H54 (cell line): Measurements from ENCODE around the gene TESMIN.

Experiments used
- DNase-seq: peaks from one replicate; pipeline ENCODE4 v3.0.0; 2011; ENCODE audit warnings: low spot score, mixed read lengths; ENCODE audit not compliant: insufficient read length
- FAIRE-seq: peaks from 3 replicates; lab custom pipeline; 2011; peaks lifted over from hg19 to GRCh38; lab: Jason Lieb, UNC
- POLR2A ChIP-seq: IDR thresholded peaks from 2 replicates; pipeline ENCODE4 v1.6.1; 2011; ENCODE audit warnings: low read depth, mild to moderate bottlenecking, low read length

TESMIN gene

DNA sequence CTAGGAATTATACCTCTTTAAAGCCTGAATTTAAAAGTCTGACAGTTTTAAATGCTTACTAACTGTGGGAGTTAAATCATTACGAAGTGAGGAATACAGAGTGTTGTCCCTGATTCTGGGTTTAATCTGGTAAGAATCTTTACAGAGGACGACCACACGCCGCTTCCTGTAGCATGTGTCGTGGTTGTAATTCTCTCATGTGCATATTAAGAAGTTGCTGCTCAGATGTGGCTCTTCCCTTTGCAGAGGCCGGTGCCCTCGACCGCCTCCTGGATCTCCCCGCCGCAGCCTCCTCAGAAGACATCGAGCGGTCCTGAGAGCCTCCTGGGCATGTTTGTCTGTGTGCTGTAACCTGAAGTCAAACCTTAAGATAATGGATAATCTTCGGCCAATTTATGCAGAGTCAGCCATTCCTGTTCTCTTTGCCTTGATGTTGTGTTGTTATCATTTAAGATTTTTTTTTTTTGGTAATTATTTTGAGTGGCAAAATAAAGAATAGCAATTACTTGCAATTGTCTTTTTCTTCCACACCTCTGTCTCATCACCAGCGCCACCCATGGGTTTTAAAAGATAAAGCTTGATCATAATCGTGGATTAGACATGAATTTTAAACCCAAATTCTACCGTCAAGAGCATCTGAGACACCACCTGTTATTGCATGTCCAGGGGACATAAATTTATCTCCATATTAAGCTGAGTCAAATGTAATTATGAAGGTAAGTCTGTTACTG, 60.5 kb downstream of the TESMIN start:
- no peak for TF ChIP-seq POLR2A
- DNase-seq (no peak), FAIRE-seq (no peak)

DNA sequence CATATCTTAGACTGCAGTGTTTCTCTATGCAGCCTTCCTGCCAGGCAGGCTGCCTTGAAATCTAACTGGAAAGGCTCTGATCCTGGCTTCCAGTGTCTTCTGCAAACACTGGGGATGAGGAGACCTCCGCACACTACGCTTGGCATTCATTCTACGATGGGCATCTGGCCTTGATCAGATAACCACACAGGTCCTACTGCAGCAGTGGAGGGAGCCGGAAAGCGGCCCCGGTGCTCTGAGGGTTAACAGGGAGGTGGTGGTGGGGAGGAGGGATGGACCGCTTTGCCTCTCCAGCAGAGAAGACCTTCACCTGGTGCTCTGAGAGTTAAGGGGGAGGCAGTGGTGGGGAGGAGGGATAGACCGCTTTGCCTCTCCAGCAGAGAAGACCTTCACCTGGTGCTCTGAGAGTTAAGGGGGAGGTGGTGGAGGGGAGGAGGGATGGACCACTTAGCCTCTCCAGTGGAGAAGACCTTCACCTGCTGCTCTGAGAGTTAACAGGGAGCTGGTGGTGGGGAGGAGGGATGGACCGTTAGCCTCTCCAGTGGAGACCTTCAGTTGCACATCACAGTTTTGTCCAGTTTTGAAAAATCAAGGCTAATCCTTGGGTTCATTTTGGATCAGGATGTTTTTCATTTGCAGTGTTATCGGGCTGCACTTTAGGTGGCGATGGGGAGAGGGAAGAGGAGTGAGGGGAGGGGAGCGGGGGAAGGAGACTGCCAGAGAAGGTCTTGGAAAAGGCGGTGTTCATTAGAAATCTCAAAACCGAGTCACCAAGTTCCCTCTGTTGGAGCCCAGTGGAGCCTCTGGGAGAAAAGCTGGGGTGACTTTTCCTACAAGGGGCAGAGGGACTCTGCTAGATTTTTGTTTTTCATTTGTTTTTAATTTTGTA, 61.3 kb downstream of the TESMIN start:
- no peak for DNase-seq
- TF ChIP-seq POLR2A, result no peak
- no peak for FAIRE-seq

DNA sequence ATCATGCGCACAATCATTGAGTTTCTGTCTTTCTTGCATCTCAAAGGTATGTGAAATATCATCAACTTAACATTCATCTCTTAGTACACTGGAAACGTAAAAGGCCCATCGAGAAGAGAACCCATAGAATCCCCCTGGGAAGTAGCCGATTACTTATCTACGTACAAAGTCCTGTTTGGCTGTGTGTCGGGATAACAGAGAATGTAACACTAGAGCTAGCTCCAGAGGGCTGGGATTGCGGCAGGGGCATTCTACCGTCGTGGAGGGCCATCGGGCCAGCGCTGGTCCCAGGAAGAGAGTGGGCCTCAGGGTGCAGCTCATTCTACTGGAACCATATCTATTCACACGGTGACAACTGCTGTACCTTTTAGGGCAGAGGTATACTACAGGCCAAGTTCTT, 62.4 kb downstream of the TESMIN start:
- DNase-seq (no peak), FAIRE-seq (no peak)
- no peak for TF ChIP-seq POLR2A

DNA sequence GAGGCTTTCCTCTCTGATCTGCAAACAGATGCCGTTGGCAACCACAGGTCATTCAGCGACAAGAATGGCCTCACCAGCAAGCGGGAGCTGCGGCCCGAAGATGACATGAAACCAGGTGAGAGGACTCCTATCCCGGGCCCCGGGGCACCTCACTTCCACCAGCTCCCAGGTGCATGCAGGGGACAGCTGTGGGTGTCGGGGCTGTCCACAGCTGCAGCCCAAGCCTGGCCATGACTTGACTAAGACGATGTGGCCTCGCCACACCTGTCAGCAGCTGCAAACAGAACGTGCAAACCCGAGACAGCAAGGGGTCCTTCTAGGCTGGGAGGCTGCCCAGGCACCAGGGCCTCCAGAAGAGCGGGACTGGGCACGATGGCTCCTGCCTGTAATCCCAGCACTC, 63.3 kb downstream of the TESMIN start:
- TF ChIP-seq POLR2A, result no peak
- no peak for FAIRE-seq
- DNase-seq, result no peak

DNA sequence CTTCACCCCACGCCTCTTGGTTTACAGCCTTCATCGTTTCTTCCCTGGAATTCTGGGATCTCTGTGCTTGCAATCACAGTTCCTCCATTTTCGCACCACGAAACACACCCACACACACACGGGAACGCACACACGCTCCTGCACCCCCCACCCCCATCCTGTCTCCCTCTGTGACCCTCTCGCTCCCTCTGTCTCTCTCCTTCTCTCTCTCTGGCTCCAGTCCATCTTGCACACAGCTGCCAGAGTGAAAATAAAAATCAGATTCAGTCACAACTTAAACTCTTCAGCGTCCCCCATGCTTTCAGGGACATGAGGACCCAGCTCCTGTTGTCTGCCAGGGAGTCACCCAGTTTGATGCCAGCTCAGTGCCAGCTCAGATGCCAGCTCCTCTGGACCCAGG, 64.0 kb downstream of the TESMIN start:
- FAIRE-seq (no peak), DNase-seq (no peak)
- no peak for TF ChIP-seq POLR2A

DNA sequence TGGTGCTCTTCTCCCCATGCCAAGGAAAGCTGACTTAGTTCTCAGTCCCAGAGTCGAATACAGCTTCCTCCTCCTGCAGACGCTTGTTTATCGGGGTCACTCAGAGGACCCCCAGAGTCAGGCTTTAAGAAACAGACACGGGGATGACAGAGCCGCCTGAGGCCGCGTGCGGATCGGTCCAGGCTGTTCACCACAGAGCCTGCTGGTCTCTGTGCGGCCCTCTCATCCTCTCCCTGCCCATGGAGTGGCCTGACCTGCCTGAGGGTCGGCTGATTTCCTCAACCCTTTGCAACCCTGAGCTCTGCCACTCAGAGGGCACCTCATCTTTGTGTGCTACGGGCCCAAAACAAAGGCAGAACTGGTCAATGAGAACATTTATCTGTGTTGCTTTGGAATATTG, 64.8 kb downstream of the TESMIN start:
- no peak for FAIRE-seq
- DNase-seq, result no peak
- TF ChIP-seq POLR2A, result no peak

DNA sequence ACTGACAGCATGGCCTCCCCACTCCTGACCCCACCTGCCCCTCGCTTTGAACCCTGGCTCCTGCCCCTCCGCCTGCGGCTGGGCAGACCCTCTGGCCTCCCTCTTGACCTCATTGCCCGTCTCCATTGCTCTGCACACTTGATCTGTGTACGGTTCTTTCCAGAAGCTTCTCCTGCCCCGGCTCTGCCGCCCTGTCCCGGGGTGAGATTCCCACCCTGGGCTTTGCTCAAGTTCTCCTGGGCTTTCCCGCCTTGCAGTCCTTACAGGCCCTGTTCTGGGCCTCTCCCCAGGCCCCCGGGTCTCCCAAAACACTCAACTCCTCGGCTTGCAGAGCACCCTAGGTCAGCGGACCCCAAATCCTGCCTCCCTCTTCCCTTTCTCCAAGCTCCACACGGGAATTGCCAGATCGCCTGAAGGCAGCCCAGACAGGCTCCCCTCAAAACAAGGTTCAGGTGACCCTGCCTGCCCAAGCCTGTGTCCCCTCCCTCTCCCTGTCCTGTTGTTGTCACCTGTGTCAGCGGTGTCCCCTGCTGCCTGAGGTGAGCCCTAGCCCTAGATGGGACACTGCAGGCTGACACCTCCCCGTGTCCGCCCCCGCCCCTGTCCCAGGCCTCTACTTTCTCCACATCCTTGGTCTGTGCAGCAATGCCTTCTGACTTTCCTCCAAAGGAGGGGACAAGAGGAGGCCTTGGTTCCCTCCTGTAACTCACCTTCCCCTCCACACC, 65.5 kb downstream of the TESMIN start:
- DNase-seq (no peak), FAIRE-seq (no peak)

DNA sequence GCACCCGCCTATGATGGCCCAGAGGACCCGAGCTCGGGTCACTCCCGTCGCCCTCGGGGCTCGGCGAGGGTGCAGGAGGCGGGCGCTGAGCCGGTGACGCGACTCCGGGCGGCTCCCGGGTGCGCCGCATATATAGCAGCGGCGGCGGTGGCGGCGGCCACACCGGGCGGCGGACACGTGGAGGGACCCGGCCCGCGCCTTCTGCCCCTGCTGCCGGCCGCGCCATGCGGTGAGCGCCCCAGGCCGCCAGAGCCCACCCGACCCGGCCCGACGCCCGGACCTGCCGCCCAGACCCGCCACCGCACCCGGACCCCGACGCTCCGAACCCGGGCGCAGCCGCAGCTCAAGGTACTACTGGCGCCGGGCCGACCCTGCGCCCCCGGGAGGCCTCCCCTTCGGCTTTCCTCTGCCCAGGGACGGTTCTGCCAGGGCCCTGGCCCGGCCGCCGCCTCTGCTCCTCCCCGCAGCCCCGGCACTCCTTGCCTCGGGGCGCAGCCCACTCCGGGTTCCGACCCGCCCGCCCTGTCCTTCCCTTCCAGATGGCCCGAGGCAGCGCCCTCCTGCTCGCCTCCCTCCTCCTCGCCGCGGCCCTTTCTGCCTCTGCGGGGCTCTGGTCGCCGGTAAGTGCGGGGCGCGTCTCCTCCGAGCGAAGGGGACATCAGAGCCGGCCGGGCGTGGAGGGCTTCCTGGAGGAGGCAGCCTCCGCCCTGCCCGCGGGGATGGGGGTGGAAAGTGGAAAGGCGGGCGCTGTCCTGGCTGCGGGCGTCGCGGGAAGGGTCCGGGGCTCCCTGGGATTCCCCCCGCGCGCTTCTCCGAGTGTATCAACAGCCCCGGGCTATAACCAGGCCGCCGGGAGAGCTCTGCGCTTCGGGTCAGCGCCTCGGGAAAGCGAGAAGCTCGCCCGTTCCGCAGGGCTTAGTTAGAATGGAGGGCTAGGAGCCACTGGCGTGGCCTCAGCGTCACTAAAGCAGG, 66.6 kb downstream of the TESMIN start, which contains the start of gene GAL:
GAL (plus strand) TSS at position 160 of the 972 bp plus-strand sequence; CDS start at position 540, 380 bp downstream.
- FAIRE-seq (no peak), DNase-seq (no peak)
- TF ChIP-seq POLR2A, result no peak

More for the DNA sequence above, 65.5 kb downstream of the TESMIN start:
- no peak for TF ChIP-seq POLR2A

DNA sequence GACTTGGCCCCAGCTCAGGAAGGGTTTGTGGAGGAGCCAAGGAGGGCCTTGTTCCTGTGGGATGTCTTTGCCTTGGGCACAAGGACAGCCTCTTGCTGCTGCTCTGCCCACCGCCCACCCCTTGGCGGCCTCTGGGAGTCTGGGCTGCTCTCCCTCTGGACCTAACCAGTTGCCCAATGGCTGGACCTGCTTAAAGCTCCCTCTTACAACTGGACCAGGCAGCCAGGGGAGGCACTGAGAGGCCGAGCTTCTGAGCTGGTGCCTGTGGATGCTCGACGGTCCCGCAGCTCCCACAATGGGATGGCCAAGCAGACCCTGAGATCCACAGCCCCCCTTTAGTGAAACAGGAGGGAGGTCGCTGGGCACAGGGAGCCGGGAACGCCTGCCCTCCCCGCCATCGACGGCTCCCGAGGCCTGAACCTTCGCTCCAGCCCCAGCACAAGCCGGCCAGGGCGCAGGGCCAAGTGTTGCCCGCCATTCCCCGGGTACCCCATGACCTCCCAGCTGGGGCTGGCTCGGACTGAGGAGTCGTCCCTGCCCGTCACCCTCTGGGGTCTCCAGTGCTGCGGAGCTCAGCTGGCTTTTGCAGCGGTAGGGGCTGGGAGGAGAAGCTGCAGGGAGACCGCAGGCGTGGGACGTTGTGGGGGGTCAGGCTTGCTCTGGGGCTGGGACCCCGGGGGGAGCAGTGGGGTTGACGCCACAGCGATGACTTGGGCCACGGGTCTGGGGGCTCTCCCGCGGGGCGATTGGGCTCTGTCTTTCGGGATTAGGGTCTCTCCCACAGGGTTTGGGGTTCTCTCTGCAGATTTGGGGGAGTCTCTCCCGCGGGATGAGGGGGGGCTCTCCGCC, 67.6 kb downstream of the TESMIN start:
- no peak for FAIRE-seq
- TF ChIP-seq POLR2A, result no peak

DNA sequence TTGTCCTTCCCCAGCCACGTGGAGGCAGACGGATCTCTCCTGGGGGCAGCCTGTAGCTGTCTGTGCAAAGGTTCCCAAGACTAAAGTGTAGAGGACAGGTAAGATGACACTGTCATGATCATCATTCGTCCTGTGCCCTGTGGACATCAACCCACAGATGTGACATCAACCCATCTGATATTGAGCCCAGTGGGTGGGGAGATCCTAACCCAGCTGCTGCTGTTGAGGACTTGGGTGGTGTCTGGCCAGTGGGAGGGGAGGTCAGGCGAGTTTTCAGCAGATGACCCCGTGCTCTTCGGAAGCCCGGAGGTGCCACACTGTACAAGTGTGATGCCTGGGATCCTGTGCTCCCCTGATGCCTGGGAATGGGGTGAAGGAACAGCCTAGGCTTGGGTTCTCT, 68.2 kb downstream of the TESMIN start:
- TF ChIP-seq POLR2A, result no peak
- DNase-seq (no peak), FAIRE-seq (no peak)

More for the DNA sequence above, 67.6 kb downstream of the TESMIN start:
- no peak for DNase-seq

DNA sequence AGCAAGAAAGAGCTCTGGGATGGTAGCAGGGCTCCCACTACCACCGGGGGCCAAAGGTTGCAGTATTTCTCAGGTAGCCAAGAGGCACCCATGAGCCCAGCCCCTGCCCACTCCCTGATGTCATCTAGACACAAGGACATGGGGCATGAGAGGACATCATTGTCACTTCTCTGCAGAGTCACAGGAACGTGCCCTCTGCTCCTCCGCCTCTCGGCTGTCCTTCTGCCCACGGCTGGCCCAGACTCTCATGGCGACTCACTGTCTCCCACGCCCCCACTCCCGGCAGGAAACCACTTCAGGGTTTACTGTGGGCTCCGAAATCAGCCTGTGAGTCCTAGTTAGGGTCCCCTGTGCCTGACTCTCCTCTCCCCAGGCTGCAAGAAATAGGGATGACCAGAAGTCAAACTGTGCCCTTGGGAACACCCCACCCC, 68.8 kb downstream of the TESMIN start:
- no peak for DNase-seq
- FAIRE-seq, result no peak
- no peak for TF ChIP-seq POLR2A
